Measurements from ENCODE around the gene ANKS1B.

Gene ANKS1B

DNA sequence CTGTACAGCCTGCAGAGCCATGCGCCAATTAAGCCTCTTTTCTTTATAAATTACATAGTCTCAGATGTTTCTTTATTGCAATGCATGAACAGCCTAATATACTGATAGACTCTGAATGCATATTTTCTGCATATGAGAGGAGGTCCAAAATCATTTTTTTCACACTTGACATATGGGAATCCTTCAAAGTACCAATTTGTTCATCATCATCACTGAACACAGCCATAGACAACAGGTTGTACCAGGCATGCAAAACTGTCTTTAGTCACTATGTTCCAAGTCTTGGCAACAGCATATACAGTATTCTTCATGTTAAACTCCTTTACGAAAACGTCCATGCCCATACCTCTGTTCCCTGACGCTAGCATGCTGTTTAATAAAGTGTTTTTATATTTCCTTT lies 807.9 kb downstream of the ANKS1B start:
- Histone ChIP-seq H3K27me3 (ENCODE audit: control insufficient read depth in 2 of 2, insufficient read depth in 2 of 2, low read length in 2 of 2) (no peaks in the 10 kb centered on the region), H3K27ac (ENCODE audit: low read depth in 2 of 2, low read length in 2 of 2) (no peak overlapping the region), H3K36me3 (ENCODE audit: control insufficient read depth in 2 of 2, insufficient read depth in 2 of 2, low read length in 2 of 2) (no peaks in the 10 kb centered on the region), H3K9ac (ENCODE audit: low read depth in 1 of 2, low read length in 2 of 2) (no peak overlapping the region), H3K4me1 (ENCODE audit: control insufficient read depth in 2 of 2, insufficient read depth in 2 of 2, low read length in 2 of 2) (no peaks in the 10 kb centered on the region), H3K9me3 (ENCODE audit: control insufficient read depth in 2 of 2, low read length in 2 of 2) (no peaks in the 10 kb centered on the region), H3K4me3 (ENCODE audit: low read length in 2 of 2) (no peak overlapping the region)

- Histone ChIP-seq H3K27ac (ENCODE audit: low read depth in 2 of 2, low read length in 2 of 2) (no peak overlapping the region), H3K4me3 (ENCODE audit: low read length in 2 of 2) (no peak overlapping the region)
Observed at GRCh38 chr12:99170461-99170860, 814.3 kb downstream of the ANKS1B start.

GRCh38 chr12:99170037-99170436 lies 814.7 kb downstream of the ANKS1B start:
- H3K9ac ChIP-seq (ENCODE audit: low read depth in 1 of 2, low read length in 2 of 2), result no peak overlapping the region
- H3K27me3 ChIP-seq (ENCODE audit: control insufficient read depth in 2 of 2, insufficient read depth in 2 of 2, low read length in 2 of 2), result no peaks in the 10 kb centered on the region
- no peaks in the 10 kb centered on the region for H3K4me1 ChIP-seq (ENCODE audit: control insufficient read depth in 2 of 2, insufficient read depth in 2 of 2, low read length in 2 of 2)
- no peak overlapping the region for H3K27ac ChIP-seq (ENCODE audit: low read depth in 2 of 2, low read length in 2 of 2)
- no peak overlapping the region for H3K4me3 ChIP-seq (ENCODE audit: low read length in 2 of 2)
- no peaks in the 10 kb centered on the region for H3K9me3 ChIP-seq (ENCODE audit: control insufficient read depth in 2 of 2, low read length in 2 of 2)
- no peaks in the 10 kb centered on the region for H3K36me3 ChIP-seq (ENCODE audit: control insufficient read depth in 2 of 2, insufficient read depth in 2 of 2, low read length in 2 of 2)

More at GRCh38 chr12:99170461-99170860, 814.3 kb downstream of the ANKS1B start:
- Histone ChIP-seq H3K4me1 (ENCODE audit: control insufficient read depth in 2 of 2, insufficient read depth in 2 of 2, low read length in 2 of 2) (no peaks in the 10 kb centered on the region), H3K27me3 (ENCODE audit: control insufficient read depth in 2 of 2, insufficient read depth in 2 of 2, low read length in 2 of 2) (no peaks in the 10 kb centered on the region), H3K9ac (ENCODE audit: low read depth in 1 of 2, low read length in 2 of 2) (no peak overlapping the region), H3K9me3 (ENCODE audit: control insufficient read depth in 2 of 2, low read length in 2 of 2) (no peaks in the 10 kb centered on the region), H3K36me3 (ENCODE audit: control insufficient read depth in 2 of 2, insufficient read depth in 2 of 2, low read length in 2 of 2) (no peaks in the 10 kb centered on the region)

- no peak overlapping the region for H3K27ac ChIP-seq (ENCODE audit: low read depth in 2 of 2, low read length in 2 of 2)
- H3K4me3 ChIP-seq (ENCODE audit: low read length in 2 of 2), result no peak overlapping the region
- no peaks in the 10 kb centered on the region for H3K36me3 ChIP-seq (ENCODE audit: control insufficient read depth in 2 of 2, insufficient read depth in 2 of 2, low read length in 2 of 2)
- no peaks in the 10 kb centered on the region for H3K27me3 ChIP-seq (ENCODE audit: control insufficient read depth in 2 of 2, insufficient read depth in 2 of 2, low read length in 2 of 2)
- no peak overlapping the region for H3K9ac ChIP-seq (ENCODE audit: low read depth in 1 of 2, low read length in 2 of 2)
- no peaks in the 10 kb centered on the region for H3K4me1 ChIP-seq (ENCODE audit: control insufficient read depth in 2 of 2, insufficient read depth in 2 of 2, low read length in 2 of 2)
- H3K9me3 ChIP-seq (ENCODE audit: control insufficient read depth in 2 of 2, low read length in 2 of 2), result no peaks in the 10 kb centered on the region
Observed at GRCh38 chr12:99157946-99158345, 826.8 kb downstream of the ANKS1B start.

GRCh38 chr12:99154983-99155336 lies 829.8 kb downstream of the ANKS1B start:
- no peak overlapping the region for H3K9ac ChIP-seq (ENCODE audit: low read depth in 1 of 2, low read length in 2 of 2)
- no peaks in the 10 kb centered on the region for H3K27me3 ChIP-seq (ENCODE audit: control insufficient read depth in 2 of 2, insufficient read depth in 2 of 2, low read length in 2 of 2)
- no peak overlapping the region for H3K27ac ChIP-seq (ENCODE audit: low read depth in 2 of 2, low read length in 2 of 2)
- H3K36me3 ChIP-seq (ENCODE audit: control insufficient read depth in 2 of 2, insufficient read depth in 2 of 2, low read length in 2 of 2), result no peaks in the 10 kb centered on the region
- no peak overlapping the region for H3K4me3 ChIP-seq (ENCODE audit: low read length in 2 of 2)
- no peaks in the 10 kb centered on the region for H3K4me1 ChIP-seq (ENCODE audit: control insufficient read depth in 2 of 2, insufficient read depth in 2 of 2, low read length in 2 of 2)
- H3K9me3 ChIP-seq (ENCODE audit: control insufficient read depth in 2 of 2, low read length in 2 of 2), result no peaks in the 10 kb centered on the region

GRCh38 chr12:99154216-99154982 lies 830.3 kb downstream of the ANKS1B start:
- Histone ChIP-seq H3K27me3 (ENCODE audit: control insufficient read depth in 2 of 2, insufficient read depth in 2 of 2, low read length in 2 of 2) (no peaks in the 10 kb centered on the region), H3K36me3 (ENCODE audit: control insufficient read depth in 2 of 2, insufficient read depth in 2 of 2, low read length in 2 of 2) (no peaks in the 10 kb centered on the region), H3K9ac (ENCODE audit: low read depth in 1 of 2, low read length in 2 of 2) (no peak overlapping the region), H3K4me3 (ENCODE audit: low read length in 2 of 2) (no peak overlapping the region), H3K9me3 (ENCODE audit: control insufficient read depth in 2 of 2, low read length in 2 of 2) (no peaks in the 10 kb centered on the region), H3K4me1 (ENCODE audit: control insufficient read depth in 2 of 2, insufficient read depth in 2 of 2, low read length in 2 of 2) (no peaks in the 10 kb centered on the region), H3K27ac (ENCODE audit: low read depth in 2 of 2, low read length in 2 of 2) (no peak overlapping the region)

DNA sequence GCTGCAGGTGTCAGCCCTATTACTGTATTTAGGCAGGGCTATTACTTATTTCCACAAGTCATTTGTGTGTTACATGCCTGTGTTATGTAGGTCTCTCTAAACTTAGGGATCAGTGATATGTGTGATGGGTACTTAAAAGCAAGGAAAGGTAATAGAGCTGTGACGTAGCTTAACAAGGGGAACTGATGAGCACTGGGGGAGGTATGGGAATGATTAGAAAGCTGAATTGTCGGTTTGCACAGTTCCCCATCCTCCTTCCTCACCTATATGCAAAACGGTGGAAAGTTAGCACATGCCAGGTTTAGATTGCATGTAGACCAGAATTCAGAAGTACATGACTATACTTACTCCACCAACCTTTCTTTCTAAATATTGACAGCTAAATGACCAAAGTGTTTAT lies 831.4 kb downstream of the ANKS1B start:
- Histone ChIP-seq H3K27me3 (ENCODE audit: control insufficient read depth in 2 of 2, insufficient read depth in 2 of 2, low read length in 2 of 2) (no peaks in the 10 kb centered on the region), H3K27ac (ENCODE audit: low read depth in 2 of 2, low read length in 2 of 2) (no peak overlapping the region), H3K4me3 (ENCODE audit: low read length in 2 of 2) (no peak overlapping the region), H3K9me3 (ENCODE audit: control insufficient read depth in 2 of 2, low read length in 2 of 2) (no peaks in the 10 kb centered on the region), H3K36me3 (ENCODE audit: control insufficient read depth in 2 of 2, insufficient read depth in 2 of 2, low read length in 2 of 2) (no peaks in the 10 kb centered on the region), H3K4me1 (ENCODE audit: control insufficient read depth in 2 of 2, insufficient read depth in 2 of 2, low read length in 2 of 2) (no peaks in the 10 kb centered on the region), H3K9ac (ENCODE audit: low read depth in 1 of 2, low read length in 2 of 2) (no peak overlapping the region)

DNA sequence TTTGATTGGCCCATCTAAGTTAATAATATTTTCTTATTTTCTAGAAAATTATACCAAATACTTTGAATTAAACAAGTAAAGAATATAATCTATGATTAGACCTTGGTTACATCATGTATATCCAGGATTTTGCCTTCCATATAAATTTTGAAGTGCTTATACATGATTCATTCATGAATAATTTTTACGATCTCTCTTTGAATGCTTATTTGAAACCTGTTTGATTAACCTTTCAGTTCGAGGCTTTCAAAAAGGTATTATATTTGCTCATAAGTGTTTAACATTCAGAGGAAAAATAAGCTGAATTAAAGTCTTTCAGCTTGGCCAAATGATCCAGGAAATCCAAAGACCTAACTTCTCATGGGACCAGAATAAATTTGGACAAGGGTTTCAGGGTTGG lies 832.4 kb downstream of the ANKS1B start:
- H3K4me3 ChIP-seq (ENCODE audit: low read length in 2 of 2), result no peak overlapping the region

GRCh38 chr12:99151744-99152143 lies 833.0 kb downstream of the ANKS1B start:
- H3K27me3 ChIP-seq (ENCODE audit: control insufficient read depth in 2 of 2, insufficient read depth in 2 of 2, low read length in 2 of 2), result no peaks in the 10 kb centered on the region
- H3K4me3 ChIP-seq (ENCODE audit: low read length in 2 of 2), result no peak overlapping the region
- no peak overlapping the region for H3K9ac ChIP-seq (ENCODE audit: low read depth in 1 of 2, low read length in 2 of 2)

More for the DNA sequence above, 832.4 kb downstream of the ANKS1B start:
- Histone ChIP-seq H3K27ac (ENCODE audit: low read depth in 2 of 2, low read length in 2 of 2) (no peak overlapping the region), H3K27me3 (ENCODE audit: control insufficient read depth in 2 of 2, insufficient read depth in 2 of 2, low read length in 2 of 2) (no peaks in the 10 kb centered on the region), H3K9me3 (ENCODE audit: control insufficient read depth in 2 of 2, low read length in 2 of 2) (no peaks in the 10 kb centered on the region), H3K4me1 (ENCODE audit: control insufficient read depth in 2 of 2, insufficient read depth in 2 of 2, low read length in 2 of 2) (no peaks in the 10 kb centered on the region), H3K9ac (ENCODE audit: low read depth in 1 of 2, low read length in 2 of 2) (no peak overlapping the region), H3K36me3 (ENCODE audit: control insufficient read depth in 2 of 2, insufficient read depth in 2 of 2, low read length in 2 of 2) (no peaks in the 10 kb centered on the region)

DNA sequence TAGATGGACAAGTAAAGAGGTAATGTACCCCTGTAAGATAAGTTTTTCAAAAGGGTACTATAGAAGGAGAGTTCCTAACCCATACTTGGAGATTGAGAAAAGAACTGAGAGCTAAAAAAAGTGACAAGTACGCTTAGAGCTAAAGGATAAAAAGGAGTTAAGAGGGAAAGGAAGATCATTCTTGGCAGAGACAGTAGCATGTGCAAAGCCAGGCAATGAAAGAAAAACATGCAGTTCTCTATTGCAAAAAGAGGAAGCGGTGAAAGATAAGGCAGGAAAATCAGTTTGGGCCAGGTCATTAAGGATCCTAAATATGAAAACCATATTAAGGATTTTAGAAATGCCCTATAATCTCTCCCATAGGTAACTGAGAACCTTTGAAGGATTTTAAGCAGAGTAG lies 837.6 kb downstream of the ANKS1B start:
- Histone ChIP-seq H3K9me3 (ENCODE audit: control insufficient read depth in 2 of 2, low read length in 2 of 2) (no peaks in the 10 kb centered on the region), H3K27me3 (ENCODE audit: control insufficient read depth in 2 of 2, insufficient read depth in 2 of 2, low read length in 2 of 2) (no peaks in the 10 kb centered on the region), H3K9ac (ENCODE audit: low read depth in 1 of 2, low read length in 2 of 2) (no peak overlapping the region), H3K27ac (ENCODE audit: low read depth in 2 of 2, low read length in 2 of 2) (no peak overlapping the region), H3K36me3 (ENCODE audit: control insufficient read depth in 2 of 2, insufficient read depth in 2 of 2, low read length in 2 of 2) (no peaks in the 10 kb centered on the region), H3K4me3 (ENCODE audit: low read length in 2 of 2) (no peak overlapping the region), H3K4me1 (ENCODE audit: control insufficient read depth in 2 of 2, insufficient read depth in 2 of 2, low read length in 2 of 2) (no peaks in the 10 kb centered on the region)

More at GRCh38 chr12:99151744-99152143, 833.0 kb downstream of the ANKS1B start:
- Histone ChIP-seq H3K4me1 (ENCODE audit: control insufficient read depth in 2 of 2, insufficient read depth in 2 of 2, low read length in 2 of 2) (no peaks in the 10 kb centered on the region), H3K36me3 (ENCODE audit: control insufficient read depth in 2 of 2, insufficient read depth in 2 of 2, low read length in 2 of 2) (no peaks in the 10 kb centered on the region), H3K27ac (ENCODE audit: low read depth in 2 of 2, low read length in 2 of 2) (no peak overlapping the region), H3K9me3 (ENCODE audit: control insufficient read depth in 2 of 2, low read length in 2 of 2) (no peaks in the 10 kb centered on the region)

All from mucosa of rectum (tissue), 2 donors.